Osteoblast (primary cell): ENCODE data around the gene PEMT. TPM values are rescaled to one million over a fixed set of nuclear protein-coding genes. Genes with fewer than 3 reads are reported as not detected.

Source experiments
- DNase-seq: peaks from one replicate; pipeline ENCODE4 v3.0.0; 2011; ENCODE audit warnings: low spot score, mixed read lengths; ENCODE audit not compliant: insufficient read length; ENCODE audit errors: missing footprints
- H2AFZ ChIP-seq: 2 replicates; pipeline ENCODE4 v1.6.0; 2011; ENCODE audit warnings: mild to moderate bottlenecking, low read length
- H3K27ac ChIP-seq: 2 replicates; pipeline ENCODE4 v1.5.1; 2011; ENCODE audit warnings: mild to moderate bottlenecking, low read depth, low read length, moderate library complexity
- H3K27me3 ChIP-seq: 2 replicates; pipeline ENCODE4 v1.6.0; 2012; ENCODE audit warnings: mild to moderate bottlenecking, control low read depth, inconsistent platforms, low read length, moderate library complexity; ENCODE audit not compliant: insufficient read depth
- H3K36me3 ChIP-seq: 2 replicates; pipeline ENCODE4 v1.5.1; 2011; ENCODE audit warnings: mild to moderate bottlenecking, low read length, control low read depth, moderate library complexity; ENCODE audit not compliant: insufficient read depth
- H3K4me1 ChIP-seq: 2 replicates; pipeline ENCODE4 v1.5.1; 2011; ENCODE audit warnings: mild to moderate bottlenecking, low read length, control low read depth, moderate library complexity; ENCODE audit not compliant: insufficient read depth
- H3K4me2 ChIP-seq: 2 replicates; pipeline ENCODE4 v1.6.0; 2011; ENCODE audit warnings: mild to moderate bottlenecking, low read length; ENCODE audit not compliant: insufficient read depth
- H3K4me3 ChIP-seq: fragments of 200-600 bp; sonication (generic); 3 replicates; pipeline ENCODE4 v1.5.1; 2012; ENCODE audit warnings: mild to moderate bottlenecking, low read length, inconsistent platforms; ENCODE audit not compliant: insufficient read depth
- H3K79me2 ChIP-seq: 2 replicates; pipeline ENCODE4 v1.6.0; 2012; ENCODE audit warnings: mild to moderate bottlenecking, low read length, control low read depth, inconsistent platforms; ENCODE audit not compliant: insufficient read depth
- H3K9me3 ChIP-seq: 2 replicates; pipeline ENCODE4 v1.5.1; 2011; ENCODE audit warnings: low read depth, low read length, control low read depth
- H4K20me1 ChIP-seq: 2 replicates; pipeline ENCODE4 v1.6.0; 2012; ENCODE audit warnings: mild to moderate bottlenecking, low read length, control low read depth; ENCODE audit not compliant: insufficient read depth
- total RNA-seq: library from RNA; depleted of rRNA; stranded (reverse); fragments of >200 nt; gene quantifications from 2 replicates; pipeline ENCODE4 v1.2.3, GENCODE V29; 2012
- TF ChIP-seq, protein P1 (sequence below): IDR thresholded peaks from 2 replicates; pipeline ENCODE4 v1.5.1; 2011; ENCODE audit warnings: mild to moderate bottlenecking, low read depth, low read length, moderate library complexity; ENCODE audit errors: extremely low read depth

The PEMT gene
- total RNA-seq, 1 donor, result 26.4 TPM

DNA sequence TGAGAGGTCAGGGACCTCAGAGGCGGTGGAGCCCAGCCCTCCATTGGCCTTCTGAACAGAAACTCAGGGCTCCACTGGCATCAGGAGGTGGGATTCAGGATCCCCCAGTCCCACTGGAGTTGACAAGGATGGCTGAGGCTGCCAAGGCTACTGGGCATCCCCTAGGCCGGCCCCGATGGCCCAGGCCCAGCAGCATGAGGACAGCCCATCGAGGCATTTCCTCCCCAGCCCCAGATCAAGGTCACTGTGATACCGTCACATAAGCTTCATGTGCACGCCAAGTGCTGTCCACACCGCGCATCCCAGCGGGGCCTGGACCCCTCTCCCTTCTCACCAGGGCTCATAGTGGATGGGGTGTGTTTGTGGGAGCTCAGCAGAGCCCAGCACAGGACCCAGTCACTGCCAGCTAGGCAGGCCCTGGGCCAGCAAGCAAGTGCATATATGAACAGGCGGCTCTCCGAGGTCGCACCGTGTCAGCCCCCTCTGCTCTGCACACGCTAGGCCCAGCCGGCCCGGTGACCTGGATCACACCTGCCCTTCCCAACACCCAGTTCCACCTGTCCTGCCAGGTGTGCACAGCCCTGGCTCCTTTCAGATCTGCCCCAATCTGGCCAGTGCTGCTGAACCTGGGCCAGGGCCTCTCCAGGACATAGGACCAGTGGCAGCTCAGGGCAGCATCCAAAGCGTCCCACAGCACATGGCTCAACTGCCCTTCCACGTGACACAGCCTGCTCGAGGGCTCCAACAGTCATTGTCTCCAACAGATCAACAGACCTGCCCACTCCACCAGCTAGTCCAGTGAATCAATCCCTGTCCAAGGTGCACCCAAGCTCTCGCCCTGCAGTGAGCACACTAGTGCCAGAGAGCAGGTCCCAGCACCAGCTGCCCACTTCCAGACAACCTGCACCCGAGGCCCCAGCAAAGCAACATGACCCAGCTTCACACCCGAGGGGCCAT, 62.5 kb downstream of the PEMT start:
- Histone ChIP-seq H3K79me2 (no peaks in the 10 kb centered on the region), H2AFZ (no peak overlapping the region), H4K20me1 (no peaks in the 10 kb centered on the region), H3K27ac (no peak overlapping the region), H3K27me3 (no peaks in the 10 kb centered on the region), H3K4me2 (no peak overlapping the region), H3K4me1 (no peaks in the 10 kb centered on the region), H3K36me3 (no peaks in the 10 kb centered on the region), H3K4me3 (no peak overlapping the region), H3K9me3 (no peaks in the 10 kb centered on the region)
- DNase-seq, result peak; percentile 45
- TF ChIP-seq, protein P1, sequence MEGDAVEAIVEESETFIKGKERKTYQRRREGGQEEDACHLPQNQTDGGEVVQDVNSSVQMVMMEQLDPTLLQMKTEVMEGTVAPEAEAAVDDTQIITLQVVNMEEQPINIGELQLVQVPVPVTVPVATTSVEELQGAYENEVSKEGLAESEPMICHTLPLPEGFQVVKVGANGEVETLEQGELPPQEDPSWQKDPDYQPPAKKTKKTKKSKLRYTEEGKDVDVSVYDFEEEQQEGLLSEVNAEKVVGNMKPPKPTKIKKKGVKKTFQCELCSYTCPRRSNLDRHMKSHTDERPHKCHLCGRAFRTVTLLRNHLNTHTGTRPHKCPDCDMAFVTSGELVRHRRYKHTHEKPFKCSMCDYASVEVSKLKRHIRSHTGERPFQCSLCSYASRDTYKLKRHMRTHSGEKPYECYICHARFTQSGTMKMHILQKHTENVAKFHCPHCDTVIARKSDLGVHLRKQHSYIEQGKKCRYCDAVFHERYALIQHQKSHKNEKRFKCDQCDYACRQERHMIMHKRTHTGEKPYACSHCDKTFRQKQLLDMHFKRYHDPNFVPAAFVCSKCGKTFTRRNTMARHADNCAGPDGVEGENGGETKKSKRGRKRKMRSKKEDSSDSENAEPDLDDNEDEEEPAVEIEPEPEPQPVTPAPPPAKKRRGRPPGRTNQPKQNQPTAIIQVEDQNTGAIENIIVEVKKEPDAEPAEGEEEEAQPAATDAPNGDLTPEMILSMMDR, result no peak

DNA sequence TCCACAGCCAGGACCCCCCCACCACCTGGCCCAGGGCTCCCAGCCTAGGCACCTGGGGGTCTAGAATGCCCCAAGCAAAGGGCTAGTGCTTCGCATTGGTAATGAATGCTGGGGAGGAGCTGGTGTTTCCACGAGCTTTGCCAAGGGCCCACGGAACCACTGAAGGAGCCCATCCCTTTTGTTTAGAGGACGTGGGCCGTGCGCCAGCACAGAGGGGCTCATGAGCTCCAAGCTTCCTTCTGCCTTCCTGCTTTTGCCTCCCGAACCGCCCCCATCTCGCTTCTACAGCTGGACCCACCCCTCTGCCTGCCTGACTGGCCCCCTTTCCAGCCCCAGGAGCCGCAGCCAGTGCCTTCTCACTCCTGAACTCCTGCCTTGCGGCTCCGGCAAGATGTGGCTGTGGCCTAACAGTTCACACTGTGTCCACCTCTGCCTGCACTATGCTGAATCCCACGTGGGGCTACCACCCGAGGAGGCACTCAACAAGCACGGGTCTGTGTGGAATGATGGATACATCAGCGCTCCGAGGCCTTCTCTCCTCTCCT, 63.5 kb downstream of the PEMT start:
- Histone ChIP-seq H3K36me3 (no peaks in the 10 kb centered on the region), H3K4me3 (no peak overlapping the region), H3K27me3 (no peaks in the 10 kb centered on the region), H4K20me1 (no peaks in the 10 kb centered on the region), H3K4me2 (no peak overlapping the region), H3K79me2 (no peaks in the 10 kb centered on the region), H3K9me3 (no peaks in the 10 kb centered on the region), H3K27ac (no peak overlapping the region), H3K4me1 (no peaks in the 10 kb centered on the region), H2AFZ (no peak overlapping the region)
- TF ChIP-seq, protein P1, result no peak
- no peak for DNase-seq

DNA sequence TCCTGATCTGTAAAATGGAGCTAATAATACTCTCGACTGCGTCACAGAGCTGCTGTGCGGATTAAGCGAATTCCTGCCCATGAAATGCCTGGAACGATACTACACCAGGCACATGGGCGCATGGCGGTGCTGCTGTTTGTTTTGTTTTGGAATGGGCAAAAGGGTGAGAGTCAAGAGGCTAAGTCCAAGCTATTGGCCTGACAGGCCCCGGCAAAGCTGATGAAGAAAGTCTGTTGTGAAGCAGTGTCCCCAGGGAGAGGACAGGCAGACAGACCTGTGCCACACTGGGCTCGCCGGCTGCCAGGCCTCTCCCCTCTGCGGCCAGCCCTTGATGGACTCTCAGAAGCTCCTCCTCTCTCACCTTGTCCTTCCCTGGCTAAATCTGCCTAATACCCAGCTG, 64.0 kb downstream of the PEMT start:
- H3K4me2 ChIP-seq, result no peak overlapping the region
- TF ChIP-seq, protein P1, result no peak
- no peak overlapping the region for H3K27ac ChIP-seq
- H3K36me3 ChIP-seq, result no peaks in the 10 kb centered on the region
- no peaks in the 10 kb centered on the region for H3K27me3 ChIP-seq
- H4K20me1 ChIP-seq, result no peaks in the 10 kb centered on the region
- H3K4me1 ChIP-seq, result no peaks in the 10 kb centered on the region
- H3K4me3 ChIP-seq, result no peak overlapping the region
- H2AFZ ChIP-seq, result no peak overlapping the region
- H3K79me2 ChIP-seq, result no peaks in the 10 kb centered on the region
- DNase-seq, result peak; percentile 65
- no peaks in the 10 kb centered on the region for H3K9me3 ChIP-seq

DNA sequence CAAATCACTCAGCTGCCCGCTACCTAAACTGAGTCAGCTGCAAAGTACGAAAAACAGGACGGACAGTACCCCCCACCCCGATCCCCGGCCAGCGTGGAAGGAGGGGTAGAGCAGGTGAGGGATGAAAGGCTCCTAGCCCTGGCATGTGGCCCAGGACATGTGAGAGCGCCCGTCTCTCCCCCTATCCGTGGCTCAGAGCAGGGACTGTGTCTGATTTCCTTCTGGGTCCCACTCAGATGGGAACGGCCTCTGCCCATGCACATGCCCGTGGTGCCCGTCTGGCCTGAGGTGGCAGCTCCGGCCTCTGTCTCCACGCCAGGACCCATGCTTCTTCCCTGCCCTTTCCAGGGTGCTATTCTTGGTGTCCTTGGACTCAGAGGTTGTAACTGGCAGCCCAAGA, 65.1 kb downstream of the PEMT start:
- Histone ChIP-seq H3K36me3 (no peaks in the 10 kb centered on the region), H3K9me3 (no peaks in the 10 kb centered on the region), H4K20me1 (no peaks in the 10 kb centered on the region), H3K27me3 (no peaks in the 10 kb centered on the region), H3K4me2 (no peak overlapping the region), H2AFZ (no peak overlapping the region), H3K4me1 (no peaks in the 10 kb centered on the region), H3K27ac (no peak overlapping the region), H3K4me3 (no peak overlapping the region), H3K79me2 (no peaks in the 10 kb centered on the region)
- TF ChIP-seq, protein P1, result no peak
- DNase-seq, result peak; percentile 61
